Esophagus squamous epithelium (tissue), 5 donors: ENCODE results near the gene KRT13. TPM values are rescaled to one million over a fixed set of nuclear protein-coding genes. Genes with fewer than 3 reads are reported as not detected.

ENCODE experiments used
- DNase-seq: peaks from one replicate; lab custom pipeline; 2025; lab: John Stamatoyannopoulos, UW
- H3K27ac ChIP-seq, 4 donors: fragments of 200-600 bp; sonication (generic); one replicate each; pipeline ENCODE4 v1.5.1; 2016 to 2019; ENCODE audit warnings: mild to moderate bottlenecking in 1 of 4
- H3K27me3 ChIP-seq, 4 donors: fragments of 200-600 bp; sonication (generic); 1 replicate in 3 of 4; 2 replicates in 1 of 4; pipeline versions ENCODE4 v1.5.1 to v1.6.0; 2017 to 2021; ENCODE audit warnings: antibody characterized with exemption in 1 of 4
- H3K36me3 ChIP-seq, 3 donors: fragments of 200-600 bp; sonication (generic); one replicate each; pipeline ENCODE4 v1.5.1; 2016 to 2019
- H3K4me1 ChIP-seq, 3 donors: fragments of 200-600 bp; sonication (generic); one replicate each; pipeline ENCODE4 v1.5.1; 2017 to 2019
- H3K4me3 ChIP-seq, 4 donors: fragments of 200-600 bp; sonication (generic); 1 replicate in 3 of 4; 2 replicates in 1 of 4; pipeline ENCODE4 v1.5.1; 2016 to 2019; ENCODE audit warnings: mild to moderate bottlenecking in 2 of 4, moderate library complexity in 1 of 4
- H3K9me3 ChIP-seq, 3 donors: fragments of 200-600 bp; sonication (generic); one replicate each; pipeline ENCODE4 v1.5.1; 2016 to 2019
- POLR2A ChIP-seq, 4 donors: fragments of 450-650 bp; IDR thresholded peaks; one replicate each; pipeline ENCODE4 v1.6.1; 2017; ENCODE audit warnings: antibody characterized with exemption in 4 of 4, mild to moderate bottlenecking in 4 of 4, moderate library complexity in 3 of 4
- WGBS, 2 donors: methylation state at CpG; one replicate each; pipeline ENCODE4 v1.1.5; 2018; 5-methylcytosine and 5-hydroxymethylcytosine counted together
- intact Hi-C: fragments of 100-400 bp; cut with DNase I; formaldehyde crosslinking; loops from one replicate; pipeline ENCODE4 v1.15.0; 2022
- total RNA-seq, 4 donors: library from RNA; depleted of rRNA; stranded (reverse); fragments of >200 nt; gene quantifications; one replicate each; pipeline ENCODE4 v1.1.0, GENCODE V29; 2016
- TF ChIP-seq, protein P1 (sequence below), 6 experiments: fragments of 450-650 bp in 4 of 6; fragments of 200-600 bp in 2 of 6; sonication (generic) in 2 of 6; IDR thresholded peaks; one replicate each; pipeline ENCODE4 v1.5.1; 2016 to 2019; ENCODE audit warnings: antibody characterized with exemption in 6 of 6, mild to moderate bottlenecking in 4 of 6, moderate library complexity in 4 of 6
- donor health status: DM: yes; HTN: yes; CAD: no.

Gene KRT13
- total RNA-seq, 4 donors from 2014 or later, result 27,182 to 79,363 (median 33,601) TPM

DNA sequence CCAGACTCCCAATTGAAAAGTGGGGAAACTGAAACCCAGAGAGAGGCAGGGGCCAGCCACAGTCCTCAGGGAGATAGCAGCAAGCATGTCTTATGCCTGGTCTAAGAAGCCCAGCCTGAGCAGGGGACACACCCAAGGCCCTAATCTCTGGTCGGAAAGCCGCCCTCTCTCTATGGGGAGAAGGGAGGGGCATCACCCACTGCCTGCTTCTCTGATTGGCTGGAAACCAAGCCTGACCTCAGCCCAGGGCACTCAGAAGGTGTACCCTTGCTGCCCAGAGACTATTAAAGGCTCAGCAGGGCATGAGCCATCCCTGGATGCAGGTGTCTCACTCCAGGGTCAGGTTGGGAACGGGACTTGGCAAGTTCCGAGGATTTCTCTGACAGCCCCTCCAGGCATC, 5.7 kb upstream of the KRT13 start:
- peak overlapping the region; percentile 81 to 92 (median 85) for H3K27ac ChIP-seq

DNA sequence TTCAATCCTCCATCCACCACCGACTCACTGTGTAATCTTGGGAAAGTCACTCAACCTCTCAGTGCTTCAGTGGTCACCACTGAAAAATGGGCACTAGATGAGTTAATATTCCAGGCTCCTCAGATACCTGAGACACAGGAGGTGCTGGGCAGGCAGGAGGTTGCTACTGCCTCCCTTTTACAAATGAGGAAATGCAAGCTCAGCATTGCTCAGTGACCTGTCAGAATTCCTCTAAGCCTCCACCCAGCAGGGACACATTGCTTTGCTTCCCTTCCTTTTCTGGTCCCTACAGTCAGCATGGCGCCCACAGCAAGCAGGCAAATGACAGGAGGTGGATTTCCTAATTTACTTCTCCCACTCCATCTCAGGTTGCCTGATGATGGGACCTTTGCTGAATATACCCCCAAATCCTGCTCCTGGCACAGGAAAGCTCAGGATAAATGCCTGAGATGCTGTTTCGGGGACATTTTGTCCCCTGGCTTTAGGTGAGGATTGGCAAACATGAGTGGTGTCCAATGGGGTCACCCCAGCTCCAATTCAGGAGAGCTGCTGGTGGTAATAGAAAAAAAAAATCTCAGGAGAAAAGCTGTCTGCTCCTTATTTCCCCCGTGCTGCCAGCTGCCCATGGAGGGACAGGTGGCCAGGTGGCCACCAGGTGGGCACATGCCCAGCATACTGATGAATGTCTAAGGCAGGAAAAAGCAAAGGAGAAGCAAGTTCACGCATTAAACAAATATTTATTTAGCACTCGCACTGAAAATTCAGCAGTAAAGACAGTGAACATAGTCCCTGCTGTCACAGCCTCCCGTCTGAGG, 5.0 kb upstream of the KRT13 start:
- peaks cover 0 to 13% (median 3%) of the 10 kb centered on the region in 3 donors for H3K36me3 ChIP-seq
- TF ChIP-seq, protein P1, sequence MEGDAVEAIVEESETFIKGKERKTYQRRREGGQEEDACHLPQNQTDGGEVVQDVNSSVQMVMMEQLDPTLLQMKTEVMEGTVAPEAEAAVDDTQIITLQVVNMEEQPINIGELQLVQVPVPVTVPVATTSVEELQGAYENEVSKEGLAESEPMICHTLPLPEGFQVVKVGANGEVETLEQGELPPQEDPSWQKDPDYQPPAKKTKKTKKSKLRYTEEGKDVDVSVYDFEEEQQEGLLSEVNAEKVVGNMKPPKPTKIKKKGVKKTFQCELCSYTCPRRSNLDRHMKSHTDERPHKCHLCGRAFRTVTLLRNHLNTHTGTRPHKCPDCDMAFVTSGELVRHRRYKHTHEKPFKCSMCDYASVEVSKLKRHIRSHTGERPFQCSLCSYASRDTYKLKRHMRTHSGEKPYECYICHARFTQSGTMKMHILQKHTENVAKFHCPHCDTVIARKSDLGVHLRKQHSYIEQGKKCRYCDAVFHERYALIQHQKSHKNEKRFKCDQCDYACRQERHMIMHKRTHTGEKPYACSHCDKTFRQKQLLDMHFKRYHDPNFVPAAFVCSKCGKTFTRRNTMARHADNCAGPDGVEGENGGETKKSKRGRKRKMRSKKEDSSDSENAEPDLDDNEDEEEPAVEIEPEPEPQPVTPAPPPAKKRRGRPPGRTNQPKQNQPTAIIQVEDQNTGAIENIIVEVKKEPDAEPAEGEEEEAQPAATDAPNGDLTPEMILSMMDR (IDR thresholded peaks at IDR 0.05), result peak in 1 of 6 experiments; percentile 16
- TF ChIP-seq POLR2A (IDR thresholded peaks at IDR 0.05), result no peak
- H3K9me3 ChIP-seq, result no peaks in the 10 kb centered on the region
- H3K27ac ChIP-seq, result peak overlapping the region; percentile 81 to 92 (median 85)
- H3K27me3 ChIP-seq, result peaks cover 0 to 3% (median 0%) of the 10 kb centered on the region in 4 donors
- WGBS, 2 donors, result 52 to 73% methylated on average over 6 of the region's 7 CpGs
- peaks cover 28 to 91% (median 35%) of the 10 kb centered on the region in 3 donors for H3K4me1 ChIP-seq
- intact Hi-C loops, result no loop called here
- no peak for DNase-seq
- peak overlapping the region in 3 of 4 donors; percentile 1 to 36 (median 33) for H3K4me3 ChIP-seq

More for the DNA sequence above, 5.7 kb upstream of the KRT13 start:
- Histone ChIP-seq H3K9me3 (no peaks in the 10 kb centered on the region), H3K4me3 (peak overlapping the region; percentile 3 to 38 (median 34)), H3K36me3 (peaks cover 0 to 20% (median 5%) of the 10 kb centered on the region in 3 donors), H3K4me1 (peaks cover 28 to 87% (median 32%) of the 10 kb centered on the region in 3 donors), H3K27me3 (peaks cover 0 to 3% (median 0%) of the 10 kb centered on the region in 4 donors)
- 46% methylated on average over 2 of the region's 4 CpGs; no CpG with 5 or more reads in 1 of the 2 donors for WGBS, 2 donors
- DNase-seq, result no peak
- peak in 1 of 4 donors; percentile 25 for TF ChIP-seq POLR2A (IDR thresholded peaks at IDR 0.05)
- TF ChIP-seq, protein P1 (IDR thresholded peaks at IDR 0.05), result no peak
- intact Hi-C loops, result no loop called here

DNA sequence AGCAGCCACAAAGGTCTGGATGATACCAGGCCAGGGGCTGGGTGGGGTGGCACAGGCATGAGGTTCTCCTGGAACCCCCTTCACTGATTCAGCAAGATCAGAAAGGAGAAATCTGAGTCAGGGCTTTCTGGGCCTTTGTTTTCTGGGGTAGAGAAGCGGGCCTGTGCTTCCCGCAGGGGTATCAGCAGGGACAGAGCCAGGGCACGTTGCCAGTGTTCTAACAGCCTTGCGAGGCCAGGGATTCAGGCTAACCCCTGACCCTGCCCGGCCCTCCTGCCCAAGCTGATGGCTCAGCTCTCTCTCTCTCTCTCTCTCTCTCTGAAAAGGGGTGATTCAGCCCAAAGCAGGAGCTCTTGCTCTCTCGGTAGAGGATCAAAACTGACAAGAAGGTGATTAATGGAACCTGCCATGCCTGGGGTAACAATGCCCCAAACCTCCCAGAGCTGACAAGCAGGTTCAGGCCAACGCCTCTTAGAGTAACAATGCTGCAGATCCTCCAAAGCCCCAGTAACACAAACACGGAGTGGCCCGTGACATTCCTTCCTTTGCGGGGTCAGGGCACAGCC, 2.0 kb upstream of the KRT13 start:
- intact Hi-C loops, result no loop called here
- Histone ChIP-seq H3K36me3 (peaks cover 0 to 28% (median 0%) of the 10 kb centered on the region in 3 donors), H3K4me1 (peaks cover 25 to 100% (median 39%) of the 10 kb centered on the region in 3 donors), H3K27ac (peak overlapping the region; percentile 76 to 92 (median 88)), H3K4me3 (peak overlapping the region in 1 of 4 donors; percentile 54), H3K27me3 (peaks cover 0 to 3% (median 0%) of the 10 kb centered on the region in 4 donors), H3K9me3 (no peaks in the 10 kb centered on the region)
- TF ChIP-seq POLR2A (IDR thresholded peaks at IDR 0.05), result no peak
- TF ChIP-seq, protein P1 (IDR thresholded peaks at IDR 0.05), result no peak
- DNase-seq, result no peak
- 13 to 52% methylated on average over 7 to 8 of the region's 10 CpGs for WGBS, 2 donors

DNA sequence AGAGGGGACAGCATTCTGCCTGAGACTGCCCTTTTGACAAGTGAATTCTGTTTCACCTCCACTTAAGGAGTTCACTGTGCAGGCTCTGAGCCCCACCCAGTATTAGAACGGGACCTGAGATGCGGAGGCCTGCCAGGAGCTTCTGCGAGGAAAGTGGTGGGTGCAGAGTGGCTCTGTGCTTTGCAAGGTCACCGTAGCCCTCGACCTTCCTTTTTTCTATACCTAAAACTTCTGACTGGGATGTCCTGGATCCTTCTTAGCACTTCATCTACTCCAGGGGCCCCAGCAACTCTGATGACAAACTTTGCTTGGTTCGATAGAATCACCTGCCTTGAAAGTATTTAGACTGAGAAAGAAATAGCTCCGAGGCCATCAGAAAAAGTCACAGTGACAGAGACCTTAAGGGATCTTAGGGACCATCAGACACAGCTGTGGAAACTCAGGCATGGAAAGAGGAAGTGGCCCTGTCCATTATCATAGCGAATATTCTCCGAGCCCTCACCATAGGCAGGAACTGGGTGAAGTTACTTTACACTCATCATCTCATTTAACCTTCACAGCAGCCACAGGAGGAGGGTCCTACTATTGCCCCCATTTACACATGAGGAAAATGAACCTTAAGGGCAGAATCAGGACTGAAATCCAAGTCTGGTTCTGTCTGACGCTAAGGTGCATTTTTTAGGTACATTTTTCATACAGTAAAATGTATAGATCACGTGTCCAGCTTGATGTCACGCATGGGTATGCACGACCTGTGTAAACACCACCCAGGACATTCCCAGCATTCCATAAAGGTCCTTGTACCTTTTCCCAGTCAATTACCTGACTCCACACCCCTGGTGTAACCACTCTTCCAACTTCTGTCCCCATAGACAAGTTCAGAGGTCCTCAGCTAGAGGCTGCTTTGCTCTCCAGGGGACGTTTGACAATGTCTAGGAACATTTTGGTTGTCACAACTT, 676 bp upstream of the KRT13 start:
- Histone ChIP-seq H3K4me3 (peak overlapping the region in 3 of 4 donors; percentile 52 to 56 (median 54)), H3K36me3 (peaks cover 0 to 41% (median 0%) of the 10 kb centered on the region in 3 donors), H3K27ac (peak overlapping the region; percentile 76 to 92 (median 88)), H3K4me1 (peaks cover 19 to 94% (median 39%) of the 10 kb centered on the region in 3 donors), H3K9me3 (no peaks in the 10 kb centered on the region), H3K27me3 (peaks cover 0 to under 1% (median 0%) of the 10 kb centered on the region in 4 donors)
- WGBS, 2 donors, result 55 to 60% methylated on average over 13 to 14 of the region's 14 CpGs
- no peak for DNase-seq
- intact Hi-C loops, result no loop called here
- no peak for TF ChIP-seq POLR2A (IDR thresholded peaks at IDR 0.05)
- TF ChIP-seq, protein P1 (IDR thresholded peaks at IDR 0.05), result no peak
